Ectodermal cell (in vitro differentiated cells): ENCODE results near the gene NIPBL.

Experiments
- H3K27ac ChIP-seq: 2 replicates; pipeline ENCODE4 v1.7.0; 2013; ENCODE audit warnings: mild to moderate bottlenecking, low read depth, low read length; ENCODE audit not compliant: insufficient read depth, poor library complexity, severe bottlenecking
- H3K27me3 ChIP-seq: 2 replicates; pipeline ENCODE4 v1.7.0; 2013; ENCODE audit warnings: mild to moderate bottlenecking, low read length; ENCODE audit not compliant: insufficient read depth, control insufficient read depth, poor library complexity, severe bottlenecking
- H3K36me3 ChIP-seq: one replicate; pipeline ENCODE4 v1.7.0; 2013; ENCODE audit warnings: low read length; ENCODE audit not compliant: control insufficient read depth, insufficient read depth
- H3K4me1 ChIP-seq: one replicate; pipeline ENCODE4 v1.7.0; 2013; ENCODE audit warnings: low read length; ENCODE audit not compliant: control insufficient read depth, insufficient read depth
- H3K4me3 ChIP-seq: 2 replicates; pipeline ENCODE4 v1.7.0; 2013; ENCODE audit warnings: low read depth, low read length, control low read depth; ENCODE audit not compliant: insufficient read depth
- H3K9me3 ChIP-seq: 2 replicates; pipeline ENCODE4 v1.7.0; 2013; ENCODE audit warnings: mild to moderate bottlenecking, low read length, moderate library complexity; ENCODE audit not compliant: control insufficient read depth
- WGBS, 2 experiments: methylation state at CpG; one replicate each; pipeline ENCODE4 v1.1.7; 2013; ENCODE audit warnings: missing lambda C conversion rate in 2 of 2; 5-methylcytosine and 5-hydroxymethylcytosine counted together

NIPBL gene

GRCh38 chr5:36854402-36855140 is 22.0 kb upstream of the NIPBL start:
- 82 to 83% methylated on average over 15 to 16 of the region's 16 CpGs for WGBS, 2 experiments
- Histone ChIP-seq H3K36me3 (no peaks in the 10 kb centered on the region), H3K9me3 (no peaks in the 10 kb centered on the region), H3K4me1 (no peaks in the 10 kb centered on the region), H3K27ac (no peak overlapping the region), H3K27me3 (no peaks in the 10 kb centered on the region), H3K4me3 (no peak overlapping the region)

- H3K4me3 ChIP-seq: no peak overlapping the region
- no peaks in the 10 kb centered on the region for H3K9me3 ChIP-seq
- H3K27me3 ChIP-seq: no peaks in the 10 kb centered on the region
- H3K36me3 ChIP-seq: no peaks in the 10 kb centered on the region
- no peak overlapping the region for H3K27ac ChIP-seq
- 95 to 96% methylated on average over 10 of the region's 10 CpGs for WGBS, 2 experiments
- no peaks in the 10 kb centered on the region for H3K4me1 ChIP-seq
Observed at GRCh38 chr5:36855141-36855495, 21.5 kb upstream of the NIPBL start.

GRCh38 chr5:36861871-36862270 is 14.7 kb upstream of the NIPBL start:
- WGBS, 2 experiments: 100% methylated on average over 1 of the region's 1 CpG
- H3K27me3 ChIP-seq: no peaks in the 10 kb centered on the region
- H3K27ac ChIP-seq: no peak overlapping the region
- H3K36me3 ChIP-seq: no peaks in the 10 kb centered on the region
- no peak overlapping the region for H3K4me3 ChIP-seq
- H3K9me3 ChIP-seq: no peaks in the 10 kb centered on the region
- no peaks in the 10 kb centered on the region for H3K4me1 ChIP-seq

GRCh38 chr5:36870399-36871040 is 6.0 kb upstream of the NIPBL start:
- Histone ChIP-seq H3K27me3 (no peaks in the 10 kb centered on the region), H3K27ac (no peak overlapping the region), H3K9me3 (no peaks in the 10 kb centered on the region), H3K4me3 (no peak overlapping the region), H3K4me1 (no peaks in the 10 kb centered on the region), H3K36me3 (no peaks in the 10 kb centered on the region)
- WGBS, 2 experiments: 50 to 60% methylated on average over 1 of the region's 2 CpGs

GRCh38 chr5:36874465-36874864 is 2.1 kb upstream of the NIPBL start:
- H3K4me3 ChIP-seq: peak overlapping the region; percentile 95
- H3K36me3 ChIP-seq: no peaks in the 10 kb centered on the region
- H3K4me1 ChIP-seq: no peaks in the 10 kb centered on the region
- H3K9me3 ChIP-seq: no peaks in the 10 kb centered on the region
- 38 to 39% methylated on average over 3 of the region's 3 CpGs for WGBS, 2 experiments
- no peak overlapping the region for H3K27ac ChIP-seq
- H3K27me3 ChIP-seq: no peaks in the 10 kb centered on the region

- Histone ChIP-seq H3K9me3 (no peaks in the 10 kb centered on the region), H3K36me3 (no peaks in the 10 kb centered on the region), H3K4me3 (peak overlapping the region; percentile 95), H3K27ac (peak overlapping the region; percentile 86), H3K27me3 (no peaks in the 10 kb centered on the region), H3K4me1 (no peaks in the 10 kb centered on the region)
- 1 to 3% methylated on average over 26 of the region's 26 CpGs for WGBS, 2 experiments
Observed at GRCh38 chr5:36875051-36875789, 1.3 kb upstream of the NIPBL start.

GRCh38 chr5:36875790-36876298 is 725 bp upstream of the NIPBL start:
- Histone ChIP-seq H3K4me1 (peaks cover 2% of the 10 kb centered on the region), H3K4me3 (peak overlapping the region; percentile 95), H3K27me3 (no peaks in the 10 kb centered on the region), H3K27ac (peak overlapping the region; percentile 86), H3K9me3 (no peaks in the 10 kb centered on the region), H3K36me3 (no peaks in the 10 kb centered on the region)
- WGBS, 2 experiments: 0% methylated on average over 47 of the region's 47 CpGs

- Histone ChIP-seq H3K27me3 (no peaks in the 10 kb centered on the region), H3K4me1 (peaks cover 3% of the 10 kb centered on the region), H3K27ac (peak overlapping the region; percentile 82), H3K4me3 (peak overlapping the region; percentile 95), H3K36me3 (no peaks in the 10 kb centered on the region), H3K9me3 (no peaks in the 10 kb centered on the region)
- WGBS, 2 experiments: 0% methylated on average over 57 of the region's 57 CpGs
Observed at GRCh38 chr5:36876965-36877666, 547 bp downstream of the NIPBL start.

- peaks cover 3% of the 10 kb centered on the region for H3K4me1 ChIP-seq
- 0 to 4% methylated on average over 10 to 11 of the region's 11 CpGs for WGBS, 2 experiments
- H3K27me3 ChIP-seq: no peaks in the 10 kb centered on the region
- H3K36me3 ChIP-seq: no peaks in the 10 kb centered on the region
- H3K27ac ChIP-seq: no peak overlapping the region
- peak overlapping the region; percentile 95 for H3K4me3 ChIP-seq
- no peaks in the 10 kb centered on the region for H3K9me3 ChIP-seq
Observed at GRCh38 chr5:36877667-36878391, 1.3 kb downstream of the NIPBL start.
